A172 (cell line): ENCODE data around the gene OGFR. TPM values are rescaled to one million over a fixed set of nuclear protein-coding genes. Genes with fewer than 3 reads are reported as not detected.

Experiments
- DNase-seq: peaks from one replicate; pipeline ENCODE4 v3.0.0-alpha.2; 2015; ENCODE audit warnings: low spot score
- total RNA-seq: library from RNA; depleted of rRNA; stranded (reverse); fragments of >200 nt; shearing (Covaris generic); gene quantifications from 2 replicates; pipeline ENCODE4 v1.2.3, GENCODE V29; 2014

The OGFR gene
- total RNA-seq, 1 experiment from 2014 or later = 66.0 TPM

GRCh38 chr20:62825333-62825985, 20.8 kb downstream of the OGFR start:
- no peak for DNase-seq

DNA sequence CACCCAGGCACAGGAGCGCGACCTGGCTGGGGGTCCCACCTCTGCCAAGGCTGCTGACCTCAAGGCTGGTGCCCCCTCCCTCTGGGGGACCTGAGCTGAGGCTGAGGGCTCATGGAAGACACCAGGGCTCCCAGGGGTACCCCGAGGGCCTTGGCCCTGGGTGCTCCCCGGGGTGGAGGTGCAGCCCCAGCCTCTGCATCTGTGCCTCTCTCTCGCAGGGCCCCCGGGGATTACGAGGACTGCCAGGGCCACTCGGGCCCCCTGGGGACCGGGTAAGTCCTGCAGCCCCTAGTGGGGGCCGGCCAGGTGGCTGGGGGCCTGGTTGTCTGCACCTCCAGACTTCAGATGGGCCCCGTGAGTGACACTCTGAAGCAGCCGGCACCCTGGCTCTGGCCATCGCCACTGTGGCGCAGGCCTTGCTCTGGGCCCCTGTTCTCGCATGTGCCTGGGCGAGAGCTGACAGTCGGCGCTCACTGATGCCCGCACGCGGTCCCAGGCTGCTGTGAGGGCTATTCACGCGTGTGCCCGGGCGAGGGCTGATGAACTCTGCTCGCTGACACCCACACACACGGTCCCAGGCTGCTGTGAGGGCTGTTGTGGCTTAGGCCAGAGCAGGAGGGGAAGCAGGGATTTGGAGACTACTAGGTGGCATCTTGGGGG, 21.5 kb downstream of the OGFR start:
- no peak for DNase-seq

GRCh38 chr20:62826646-62827310, 22.1 kb downstream of the OGFR start:
- DNase-seq = no peak

GRCh38 chr20:62827311-62828038, 22.8 kb downstream of the OGFR start:
- DNase-seq = no peak

DNA sequence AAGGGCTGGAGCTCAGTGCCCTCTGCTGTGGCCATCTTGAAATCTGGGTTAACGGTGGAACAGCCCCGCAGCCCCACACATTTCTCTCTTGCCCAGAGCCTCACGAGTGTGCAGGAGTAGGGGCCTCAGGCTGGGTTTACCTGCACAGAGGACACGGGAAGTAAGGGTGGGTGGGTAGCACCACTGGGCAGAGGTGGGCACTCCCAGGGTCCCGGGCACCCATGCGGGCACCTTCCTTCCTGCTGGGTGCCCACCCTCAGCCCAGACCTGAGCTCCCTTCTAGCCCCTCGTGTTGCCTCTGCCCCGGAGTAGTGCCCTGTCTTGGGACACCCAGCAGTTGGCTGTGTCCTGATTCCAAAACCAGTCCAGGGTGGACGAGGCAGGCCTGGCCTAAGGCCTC, 23.4 kb downstream of the OGFR start:
- DNase-seq = no peak

DNA sequence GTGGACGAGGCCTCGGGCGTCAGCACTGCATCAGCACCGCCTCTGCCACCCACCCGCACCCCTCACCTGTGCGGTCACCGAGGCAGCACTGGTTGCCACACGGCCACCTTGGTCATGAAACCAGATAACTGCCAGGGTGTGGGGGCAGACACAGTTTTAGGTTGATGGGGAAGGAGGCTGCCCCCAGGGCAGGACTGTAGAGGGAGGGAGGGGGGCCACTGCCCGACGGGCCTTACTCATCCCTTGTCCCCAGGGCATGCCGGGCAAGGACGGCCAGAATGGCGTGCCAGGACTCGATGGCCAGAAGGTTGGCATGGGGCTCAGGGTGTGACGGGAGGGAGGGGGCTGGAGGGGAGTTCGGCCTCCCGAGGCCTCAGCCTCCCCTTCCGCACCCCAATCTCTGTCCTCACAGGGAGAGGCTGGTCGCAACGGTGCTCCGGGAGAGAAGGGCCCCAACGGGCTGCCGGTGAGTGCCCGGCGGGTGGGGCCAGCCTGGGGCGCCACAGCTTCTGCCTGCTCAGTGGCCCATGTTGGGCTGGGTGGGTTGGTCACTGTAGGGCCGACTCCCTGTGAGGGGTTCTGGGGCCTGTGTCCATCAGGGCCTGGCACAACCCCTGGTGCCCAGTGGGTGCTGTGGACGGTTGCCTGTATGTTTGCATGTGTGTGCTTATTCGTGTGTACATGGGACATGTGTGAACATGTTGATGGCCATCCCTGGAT, 24.0 kb downstream of the OGFR start:
- DNase-seq = no peak

- DNase-seq = no peak
Observed at GRCh38 chr20:62829231-62830230, 24.9 kb downstream of the OGFR start.

GRCh38 chr20:62830251-62830650, 25.6 kb downstream of the OGFR start:
- no peak for DNase-seq

DNA sequence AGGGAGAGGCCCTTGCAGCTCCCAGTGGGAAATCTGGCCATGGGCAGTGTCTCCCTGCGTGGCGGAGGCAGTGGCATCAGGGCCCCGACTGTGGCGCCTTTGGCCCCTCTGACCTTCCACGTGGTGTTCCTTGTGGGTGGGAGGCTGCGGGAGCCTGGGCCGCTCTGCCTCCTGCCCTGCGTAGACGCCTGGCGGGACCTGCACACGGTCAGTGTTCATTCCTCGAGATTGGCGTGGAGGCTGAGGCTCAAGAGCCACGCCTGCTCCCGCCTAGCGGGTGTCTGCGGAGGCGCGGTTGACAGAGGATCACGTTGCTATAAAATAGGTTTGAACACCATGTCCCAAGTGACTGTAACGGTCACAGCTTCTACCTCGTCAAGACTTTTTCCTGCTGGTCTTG, 26.2 kb downstream of the OGFR start:
- no peak for DNase-seq

DNA sequence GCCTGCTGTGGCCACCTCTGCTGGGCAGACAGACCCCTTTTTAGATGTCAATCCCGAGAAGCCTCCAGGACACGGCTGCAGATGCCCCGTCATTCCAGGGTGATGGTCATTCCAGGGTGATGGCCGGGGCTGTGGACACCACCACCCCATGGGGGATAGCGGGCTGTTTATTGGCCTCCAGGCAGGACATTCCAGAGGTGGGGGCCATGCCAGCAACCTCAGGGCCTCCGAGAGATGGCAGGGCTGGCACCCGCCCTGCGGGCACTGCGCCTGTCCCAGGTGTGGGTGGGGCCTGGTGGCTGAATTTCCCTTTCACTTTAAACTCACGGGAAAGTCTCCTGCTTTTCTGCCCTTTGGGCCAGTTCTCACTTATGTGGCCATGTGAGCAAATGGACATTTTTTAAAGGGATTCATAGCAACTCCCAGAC, 26.7 kb downstream of the OGFR start:
- DNase-seq = peak; percentile 59

- no peak for DNase-seq
Observed at GRCh38 chr20:62831854-62832211, 27.2 kb downstream of the OGFR start.

DNA sequence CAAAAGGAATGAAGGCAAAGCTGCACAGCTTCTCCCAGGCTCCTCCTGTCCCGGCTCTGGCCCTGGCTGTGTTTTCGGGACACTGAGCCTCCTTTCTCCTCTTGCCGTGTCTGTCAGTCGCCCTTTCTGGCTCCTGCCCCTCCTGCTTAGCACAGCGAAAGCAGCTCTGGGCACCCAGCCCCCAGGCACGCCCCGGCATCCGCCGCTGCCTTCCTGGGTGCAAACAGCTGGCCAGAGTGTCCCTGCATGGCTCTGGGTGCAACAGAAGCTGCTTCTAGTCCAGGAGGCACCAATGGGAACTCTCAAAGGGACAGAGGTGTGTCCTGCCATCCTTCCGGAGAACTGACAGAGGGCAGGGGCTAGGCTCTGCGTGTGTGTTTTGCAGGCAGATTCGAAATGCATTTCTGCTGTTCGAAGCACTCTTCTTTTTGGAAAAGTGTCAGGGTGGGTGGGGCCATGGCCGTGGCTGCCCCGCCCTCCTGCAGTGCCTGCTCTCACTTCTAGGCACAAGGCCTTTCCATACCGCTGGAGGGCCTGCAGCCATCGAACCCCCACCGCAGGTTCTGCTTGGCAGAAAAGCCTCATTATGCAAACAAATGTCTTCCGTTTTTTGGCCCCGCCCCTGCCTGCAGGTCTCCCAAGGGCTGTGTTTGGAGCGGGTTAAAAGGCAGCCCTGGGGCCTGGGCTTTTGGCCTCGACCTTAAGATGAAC, 27.7 kb downstream of the OGFR start:
- DNase-seq = no peak

- no peak for DNase-seq
Observed at GRCh38 chr20:62832951-62833391, 28.3 kb downstream of the OGFR start.

- no peak for DNase-seq
Observed at GRCh38 chr20:62834967-62835730, 30.5 kb downstream of the OGFR start.

DNA sequence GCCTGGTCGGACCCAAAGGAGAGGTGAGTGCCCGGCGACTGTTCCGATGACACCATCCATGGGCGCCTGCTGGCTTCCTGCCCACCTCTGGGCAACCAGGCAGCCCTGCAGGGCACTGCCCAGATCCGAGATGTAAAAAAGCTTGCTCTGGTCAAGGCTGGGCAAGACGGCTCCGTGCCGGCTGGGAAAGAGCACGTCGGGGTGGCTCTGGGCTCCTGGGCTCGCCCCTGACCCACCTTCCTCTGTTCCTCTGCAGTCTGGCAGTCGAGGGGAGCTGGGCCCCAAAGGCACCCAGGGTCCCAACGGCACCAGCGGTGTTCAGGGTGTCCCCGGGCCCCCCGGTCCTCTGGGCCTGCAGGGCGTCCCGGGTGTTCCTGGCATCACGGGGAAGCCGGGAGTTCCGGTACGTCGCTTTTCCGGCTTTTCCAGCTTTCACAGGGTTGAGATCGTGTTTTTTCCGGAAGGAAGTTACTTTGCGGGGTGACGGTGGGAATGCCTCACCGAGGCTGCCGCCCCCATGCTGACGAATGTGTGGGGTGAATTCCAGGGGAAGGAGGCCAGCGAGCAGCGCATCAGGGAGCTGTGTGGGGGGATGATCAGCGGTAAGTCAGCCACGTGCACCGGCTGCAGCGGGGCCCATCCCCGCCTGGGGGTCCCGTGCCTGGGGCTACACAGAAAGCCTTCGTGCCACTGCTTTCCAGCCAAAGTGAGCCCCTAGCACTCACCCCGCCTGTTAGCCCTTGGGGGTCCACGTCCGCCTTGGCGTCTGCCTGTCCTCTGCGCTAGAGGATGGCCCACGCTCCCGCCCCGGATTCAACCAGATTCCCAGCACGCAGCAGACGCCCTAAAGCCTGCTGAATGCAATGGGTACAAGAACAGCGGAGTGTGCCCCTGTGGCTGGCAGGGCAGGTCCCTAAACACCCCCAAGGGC, 31.6 kb downstream of the OGFR start:
- DNase-seq = no peak

- DNase-seq = no peak
Observed at GRCh38 chr20:62836967-62837490, 32.4 kb downstream of the OGFR start.

DNA sequence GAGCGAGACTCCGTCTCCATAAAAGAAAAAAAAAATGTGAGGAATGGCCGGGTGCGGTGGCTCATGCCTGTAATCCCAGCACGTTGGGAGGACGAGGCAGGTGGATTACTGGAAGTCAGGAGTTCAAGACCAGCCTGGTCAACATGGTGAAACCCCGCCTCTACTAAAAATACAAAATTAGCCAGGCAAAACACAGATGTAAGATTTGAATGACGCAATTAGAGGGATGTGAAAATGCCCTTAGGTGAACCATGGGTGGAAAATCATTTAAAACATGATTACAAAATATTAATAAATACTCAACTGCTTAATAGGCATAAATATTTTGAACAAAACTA, 33.1 kb downstream of the OGFR start:
- DNase-seq = no peak
